Immature natural killer cell (primary cell): ENCODE results near the gene DYNLT2. TPM values are rescaled to one million over a fixed set of nuclear protein-coding genes. Genes with fewer than 3 reads are reported as not detected.

ENCODE experiments used
- DNase-seq, 3 donors: peaks; one replicate each; pipeline ENCODE4 v3.0.0; 2022; ENCODE audit warnings: mixed read lengths in 1 of 3
- H3K27ac Mint-ChIP-seq, 6 donors: one replicate each; pipeline ENCODE4 v1.8.0; 2020; ENCODE audit warnings: mixed read lengths in 6 of 6, mild to moderate bottlenecking in 5 of 6, inconsistent platforms in 4 of 6, moderate library complexity in 3 of 6
- H3K27me3 Mint-ChIP-seq, 3 donors: one replicate each; pipeline ENCODE4 v1.8.0; 2020 to 2021; ENCODE audit warnings: low read depth in 3 of 3, mild to moderate bottlenecking in 3 of 3, mixed read lengths in 3 of 3, moderate library complexity in 3 of 3, inconsistent platforms in 1 of 3
- H3K36me3 Mint-ChIP-seq, 3 donors: one replicate each; pipeline ENCODE4 v1.8.0; 2020; ENCODE audit warnings: mixed read lengths in 3 of 3, inconsistent platforms in 2 of 3, mild to moderate bottlenecking in 2 of 3
- H3K4me1 Mint-ChIP-seq, 2 donors: one replicate each; pipeline ENCODE4 v1.8.0; 2020; ENCODE audit warnings: inconsistent platforms in 2 of 2, mild to moderate bottlenecking in 2 of 2, mixed read lengths in 2 of 2, moderate library complexity in 1 of 2
- H3K4me3 Mint-ChIP-seq, 5 donors: one replicate each; pipeline ENCODE4 v1.8.0; 2020; ENCODE audit warnings: mild to moderate bottlenecking in 5 of 5, mixed read lengths in 5 of 5, inconsistent platforms in 3 of 5, moderate library complexity in 3 of 5
- H3K9me3 Mint-ChIP-seq, 6 donors: one replicate each; pipeline ENCODE4 v1.8.0; 2020; ENCODE audit warnings: mild to moderate bottlenecking in 6 of 6, mixed read lengths in 6 of 6, inconsistent platforms in 4 of 6, moderate library complexity in 3 of 6
- polyA plus RNA-seq, 3 donors: library from polyadenylated mRNA; unstranded; fragments of 300-500 nt; fragmentation: Illumina TruSeq; gene quantifications; one replicate each; pipeline ENCODE4 v1.2.3, GENCODE V29; 2021

The DYNLT2 gene, protein sequence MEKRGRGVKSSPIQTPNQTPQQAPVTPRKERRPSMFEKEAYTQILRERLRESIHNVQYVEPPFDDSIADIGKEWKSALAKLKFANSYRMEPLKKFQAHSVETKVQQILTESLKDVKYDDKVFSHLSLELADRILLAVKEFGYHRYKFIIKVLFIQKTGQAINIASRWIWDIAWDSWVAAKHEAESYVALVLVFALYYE
- under 1 TPM; 0.21 to 0.68 (median 0.40) TPM for polyA plus RNA-seq

DNA sequence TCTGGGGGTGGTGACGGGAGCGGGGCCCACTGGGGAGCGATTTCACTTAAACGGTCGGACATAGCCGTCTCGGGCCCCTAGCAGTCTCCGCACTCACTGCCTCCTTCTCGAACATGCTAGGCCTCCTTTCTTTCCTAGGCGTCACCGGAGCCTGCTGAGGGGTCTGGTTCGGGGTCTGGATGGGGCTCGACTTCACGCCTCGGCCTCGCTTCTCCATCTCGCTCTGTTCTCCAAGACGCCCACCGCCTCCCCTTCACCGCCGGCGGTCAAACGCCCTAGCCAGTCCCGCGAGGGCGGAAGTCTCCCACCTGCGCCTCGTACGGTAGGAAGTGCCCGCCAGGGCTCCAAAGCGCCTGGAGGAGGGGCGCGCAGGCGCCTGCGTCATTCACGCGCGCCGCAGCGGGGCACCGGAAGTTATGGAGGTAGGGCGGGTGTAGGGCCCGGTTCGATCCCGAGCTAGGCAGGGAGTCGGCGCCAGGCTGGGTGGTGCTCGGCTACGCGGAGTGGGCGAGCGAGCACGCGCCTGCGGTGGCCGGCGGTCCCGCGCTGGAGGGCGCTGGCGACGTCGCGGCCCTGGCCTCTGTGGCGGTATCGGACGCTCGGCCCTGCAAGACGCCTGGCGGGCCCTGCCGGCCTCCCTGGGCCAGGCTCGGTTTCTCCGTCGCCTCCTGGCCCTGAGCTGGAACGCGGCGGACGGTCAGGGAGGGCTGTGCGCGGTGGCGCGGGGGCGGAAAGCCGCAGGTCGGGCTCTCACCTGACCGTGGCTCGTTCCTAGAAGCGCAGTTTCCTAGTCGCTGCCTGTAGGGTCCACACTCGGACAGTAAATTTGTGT, at the start of gene DYNLT2, which contains the start of gene ERMARD:
Gene DYNLT2 (minus strand): TSS at position 331 of the 832 bp plus-strand sequence. CDS start 114 bp downstream, at position 217.
Gene ERMARD (plus strand): TSS at position 381 of the 832 bp plus-strand sequence. CDS start 36 bp downstream, at position 417.
- peak; percentile 94 to 95 (median 94) for DNase-seq
- peak within 1 kb of the TSS; percentile 96 to 100 (median 99) for H3K4me3 Mint-ChIP-seq
- H3K27me3 Mint-ChIP-seq: peaks cover 3 to 6% (median 5%) of the 10 kb centered on the region in 3 donors
- H3K36me3 Mint-ChIP-seq: peaks cover 2 to 4% (median 3%) of the 10 kb centered on the region in 3 donors
- peaks cover 28 to 39% of the 10 kb centered on the region in 2 donors for H3K4me1 Mint-ChIP-seq
- peak within 1 kb of the TSS; percentile 98 to 100 (median 100) for H3K27ac Mint-ChIP-seq
- H3K9me3 Mint-ChIP-seq: no peaks in the 10 kb centered on the region

DNA sequence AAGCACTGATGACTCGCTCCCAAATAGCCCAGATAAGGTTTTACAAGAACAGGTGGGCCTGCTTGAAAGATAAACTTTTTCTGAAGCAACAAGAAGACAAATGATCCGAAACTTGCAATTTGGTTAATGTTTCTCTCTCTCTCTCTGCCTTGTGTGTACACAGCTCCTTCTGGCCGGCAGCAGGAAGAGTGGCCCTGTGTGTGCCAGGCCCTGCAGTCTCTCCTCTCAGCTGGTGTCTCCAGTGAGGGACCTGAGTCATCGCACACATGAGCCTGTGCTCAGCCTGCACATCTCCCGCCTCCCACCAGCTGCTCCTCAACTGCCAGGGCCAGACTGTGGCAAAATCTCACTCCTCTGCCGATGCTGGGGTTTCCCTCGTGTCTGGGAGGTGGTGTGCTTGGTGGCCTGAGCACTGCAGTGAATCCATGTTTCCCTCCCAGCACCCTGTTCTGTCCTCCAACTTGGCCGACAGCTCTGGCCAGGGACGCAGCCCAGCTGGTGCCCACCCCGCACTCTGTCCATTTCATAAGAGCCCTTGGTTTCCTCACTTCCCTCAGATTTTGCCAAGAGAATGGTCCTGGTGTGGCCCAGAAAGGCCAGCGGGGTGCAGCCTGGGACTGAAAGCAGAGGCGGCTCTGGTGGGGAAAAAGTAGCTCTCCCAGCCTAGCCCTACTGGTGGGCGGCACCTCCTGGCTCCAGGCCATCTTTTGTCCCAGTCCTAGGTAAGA, 49.5 kb upstream of the DYNLT2 start:
- DNase-seq: no peak
- H3K4me1 Mint-ChIP-seq: peaks cover 31 to 33% of the 10 kb centered on the region in 2 donors
- H3K27ac Mint-ChIP-seq: no peak overlapping the region
- H3K27me3 Mint-ChIP-seq: peaks cover 24 to 34% (median 32%) of the 10 kb centered on the region in 3 donors
- peaks cover 2 to 11% (median 7%) of the 10 kb centered on the region in 6 donors for H3K9me3 Mint-ChIP-seq
- H3K4me3 Mint-ChIP-seq: no peak overlapping the region
- no peaks in the 10 kb centered on the region for H3K36me3 Mint-ChIP-seq

DNA sequence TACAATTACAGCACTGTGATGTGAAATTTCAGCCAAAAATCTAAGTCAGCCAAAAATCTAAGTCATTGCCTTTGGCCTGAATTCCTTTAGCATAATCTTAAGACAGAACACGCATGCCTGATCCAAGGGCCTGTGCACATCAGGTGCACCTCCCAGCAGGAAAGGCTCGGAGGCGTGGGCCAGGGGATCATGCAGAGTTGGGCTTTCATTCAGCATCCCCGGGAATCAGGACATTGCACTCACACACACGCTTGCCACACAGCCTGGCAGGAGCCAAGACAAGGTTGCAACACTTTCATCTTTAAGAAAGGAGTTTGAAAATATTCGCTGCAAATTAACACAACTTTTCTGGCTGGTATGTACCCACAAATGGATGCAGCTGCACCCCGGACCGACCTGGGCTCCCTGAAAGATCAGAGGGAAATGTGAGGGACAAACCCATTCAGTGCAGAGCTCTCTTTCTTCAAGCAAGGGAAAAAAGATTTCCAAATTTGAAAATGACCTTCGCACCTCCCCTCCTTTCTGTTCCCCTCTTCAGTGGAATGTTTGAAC, 48.8 kb upstream of the DYNLT2 start:
- H3K4me1 Mint-ChIP-seq: peaks cover 25 to 27% of the 10 kb centered on the region in 2 donors
- H3K4me3 Mint-ChIP-seq: no peak overlapping the region
- peaks cover 0 to 5% (median 1%) of the 10 kb centered on the region in 6 donors for H3K9me3 Mint-ChIP-seq
- H3K27ac Mint-ChIP-seq: no peak overlapping the region
- H3K36me3 Mint-ChIP-seq: no peaks in the 10 kb centered on the region
- peaks cover 18 to 29% (median 27%) of the 10 kb centered on the region in 3 donors for H3K27me3 Mint-ChIP-seq
- no peak for DNase-seq

DNA sequence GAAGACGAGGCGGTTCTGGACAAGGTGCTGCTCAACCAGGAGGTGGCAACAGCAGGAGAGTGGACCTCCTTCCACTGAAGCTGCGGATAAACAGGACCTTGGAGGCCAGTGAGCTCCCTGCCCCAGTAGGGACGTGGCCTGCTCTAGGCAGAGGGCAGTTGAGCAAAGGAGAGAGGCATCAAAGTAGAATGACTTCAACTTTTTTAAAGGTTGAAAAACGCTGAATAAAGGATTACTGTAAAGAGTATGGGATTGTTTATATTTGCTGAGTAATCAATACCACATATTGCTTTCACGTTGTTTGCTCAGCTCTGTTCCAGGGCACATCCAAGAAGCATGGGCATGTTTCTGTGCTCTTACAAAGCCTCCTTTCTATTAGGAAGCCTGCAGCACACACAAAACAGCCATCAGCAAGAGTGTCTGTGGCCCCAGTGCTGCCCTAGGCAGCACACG, 48.1 kb upstream of the DYNLT2 start:
- Mint-ChIP-seq H3K27me3 (peaks cover 11 to 29% (median 22%) of the 10 kb centered on the region in 3 donors), H3K4me1 (peaks cover 18 to 20% of the 10 kb centered on the region in 2 donors), H3K36me3 (no peaks in the 10 kb centered on the region), H3K27ac (no peak overlapping the region), H3K9me3 (no peaks in the 10 kb centered on the region), H3K4me3 (no peak overlapping the region)
- no peak for DNase-seq

DNA sequence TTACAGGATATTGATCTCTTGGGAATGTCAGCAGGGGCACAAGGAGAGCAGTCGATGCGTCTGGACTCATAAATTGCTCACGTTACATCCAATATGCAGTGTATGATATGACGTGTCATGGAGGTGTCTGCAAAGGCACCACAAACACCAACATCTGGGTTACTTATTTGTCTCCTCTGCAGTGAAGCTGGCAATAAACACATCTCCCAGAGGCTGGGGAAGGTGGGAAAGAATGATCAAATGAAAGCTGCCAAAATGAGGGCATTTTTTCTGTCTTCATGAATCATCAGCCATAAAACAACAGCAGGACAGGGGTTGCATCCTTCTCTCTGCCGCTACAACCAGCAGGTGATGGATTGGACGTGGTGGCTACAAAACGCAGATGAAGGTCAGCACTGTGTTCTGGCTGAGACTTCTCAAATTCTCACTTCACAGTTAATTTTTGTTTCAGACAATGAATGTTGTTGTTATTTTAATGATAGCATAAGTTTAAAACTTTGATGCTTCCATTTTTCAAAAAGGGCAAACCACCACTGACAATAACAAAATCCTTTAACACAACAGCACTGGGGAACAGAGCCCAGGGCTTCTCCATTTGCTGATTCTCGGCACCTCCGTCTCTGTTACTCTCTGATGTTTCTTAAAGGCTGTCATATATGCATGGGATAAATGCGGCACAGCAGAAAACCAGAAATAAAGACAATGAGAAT, 47.5 kb upstream of the DYNLT2 start:
- no peaks in the 10 kb centered on the region for H3K9me3 Mint-ChIP-seq
- no peaks in the 10 kb centered on the region for H3K36me3 Mint-ChIP-seq
- H3K4me1 Mint-ChIP-seq: peaks cover 12 to 14% of the 10 kb centered on the region in 2 donors

DNA sequence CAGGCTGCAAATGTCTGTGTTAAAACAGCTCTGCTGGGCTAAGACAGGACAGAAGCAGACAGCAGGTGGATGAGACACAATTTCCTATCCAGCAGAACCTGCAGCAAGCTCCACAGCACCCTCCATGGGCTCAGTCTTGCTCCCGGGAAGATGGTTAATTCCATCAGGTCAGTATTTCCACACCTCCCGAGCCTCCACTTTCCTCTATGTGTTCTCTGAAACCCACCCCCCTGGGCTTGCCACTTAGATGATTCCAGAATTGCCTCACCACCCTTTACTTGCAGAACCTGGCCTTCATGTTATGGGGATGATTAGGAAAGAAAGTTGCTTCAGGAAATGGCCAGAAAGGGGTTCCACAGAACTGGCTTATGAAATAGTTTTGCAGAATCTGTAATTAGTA, 43.8 kb upstream of the DYNLT2 start:
- H3K4me3 Mint-ChIP-seq: no peak overlapping the region
- H3K9me3 Mint-ChIP-seq: peaks cover 0 to 1% (median 0%) of the 10 kb centered on the region in 6 donors
- H3K36me3 Mint-ChIP-seq: no peaks in the 10 kb centered on the region
- H3K27ac Mint-ChIP-seq: no peak overlapping the region
- peaks cover 7 to 15% of the 10 kb centered on the region in 2 donors for H3K4me1 Mint-ChIP-seq
- no peak for DNase-seq
- peaks cover 11 to 32% (median 19%) of the 10 kb centered on the region in 3 donors for H3K27me3 Mint-ChIP-seq

More for the DNA sequence above, 47.5 kb upstream of the DYNLT2 start:
- DNase-seq: no peak
- peaks cover 7 to 26% (median 17%) of the 10 kb centered on the region in 3 donors for H3K27me3 Mint-ChIP-seq
- no peak overlapping the region for H3K4me3 Mint-ChIP-seq
- H3K27ac Mint-ChIP-seq: no peak overlapping the region

DNA sequence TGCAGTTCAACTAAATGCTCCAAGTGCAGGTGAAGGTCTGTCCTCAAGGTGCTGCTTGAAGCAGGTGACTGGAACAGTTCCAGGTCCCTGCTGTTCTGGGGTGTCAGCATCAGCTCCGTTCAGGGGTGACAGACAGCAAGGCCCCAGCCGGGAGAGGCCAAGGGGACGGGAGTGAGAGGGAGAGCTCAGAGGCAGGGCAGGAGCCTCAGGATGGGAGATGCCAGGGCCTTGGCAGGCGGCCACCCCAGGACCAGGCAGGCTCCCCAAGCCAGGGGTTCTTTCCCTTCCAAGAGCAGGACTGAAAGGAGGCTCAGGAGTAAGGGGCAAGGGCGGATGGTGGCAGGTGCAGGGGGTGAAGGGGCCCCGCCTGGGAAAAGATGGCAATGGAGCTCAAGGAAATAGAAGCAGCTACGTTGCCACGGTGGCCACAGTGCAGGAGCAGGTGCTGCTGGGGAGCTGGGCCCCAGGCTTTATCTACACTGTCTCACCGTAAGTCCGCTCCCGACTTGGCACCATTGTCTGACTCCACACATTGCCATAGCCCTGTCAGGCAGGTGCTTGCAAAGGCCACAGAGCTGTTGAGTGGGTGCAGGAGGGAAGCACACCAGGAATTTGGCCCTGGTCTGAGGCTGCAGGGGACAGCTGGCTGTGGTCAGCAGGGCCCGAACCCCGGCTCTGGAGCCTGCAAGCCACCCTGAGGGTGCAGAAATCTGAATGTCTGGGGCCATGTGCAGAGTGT, 43.1 kb upstream of the DYNLT2 start:
- H3K27ac Mint-ChIP-seq: no peak overlapping the region
- H3K27me3 Mint-ChIP-seq: peaks cover 11 to 38% (median 22%) of the 10 kb centered on the region in 3 donors
- H3K36me3 Mint-ChIP-seq: no peaks in the 10 kb centered on the region
- H3K4me3 Mint-ChIP-seq: no peak overlapping the region
- H3K4me1 Mint-ChIP-seq: peaks cover 14 to 21% of the 10 kb centered on the region in 2 donors
- peaks cover 0 to 1% (median 0%) of the 10 kb centered on the region in 6 donors for H3K9me3 Mint-ChIP-seq
- no peak for DNase-seq

DNA sequence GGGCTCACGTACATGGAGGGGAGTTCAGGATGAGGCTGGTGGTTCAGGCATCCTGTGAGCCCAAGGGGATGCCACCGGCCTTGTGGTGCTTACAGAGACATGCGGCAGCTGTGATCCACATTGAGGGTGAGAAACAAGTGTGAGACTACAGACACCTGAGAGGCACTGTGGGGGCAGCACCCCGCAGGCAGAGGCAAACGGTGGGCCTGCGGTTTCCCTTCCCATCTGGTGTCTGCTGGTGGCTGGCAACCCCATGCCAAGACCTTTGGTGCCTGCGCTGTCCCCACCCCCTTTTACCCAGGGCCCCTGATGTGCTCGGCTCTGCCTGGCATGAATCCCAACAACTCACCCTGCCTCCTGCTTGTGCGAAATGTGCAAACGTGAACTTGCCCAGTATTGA, 42.0 kb upstream of the DYNLT2 start:
- no peaks in the 10 kb centered on the region for H3K36me3 Mint-ChIP-seq
- H3K4me3 Mint-ChIP-seq: no peak overlapping the region
- H3K4me1 Mint-ChIP-seq: peaks cover 14 to 21% of the 10 kb centered on the region in 2 donors
- DNase-seq: no peak
- no peak overlapping the region for H3K27ac Mint-ChIP-seq
- H3K9me3 Mint-ChIP-seq: peaks cover 0 to 1% (median 0%) of the 10 kb centered on the region in 6 donors
- peaks cover 15 to 36% (median 18%) of the 10 kb centered on the region in 3 donors for H3K27me3 Mint-ChIP-seq

DNA sequence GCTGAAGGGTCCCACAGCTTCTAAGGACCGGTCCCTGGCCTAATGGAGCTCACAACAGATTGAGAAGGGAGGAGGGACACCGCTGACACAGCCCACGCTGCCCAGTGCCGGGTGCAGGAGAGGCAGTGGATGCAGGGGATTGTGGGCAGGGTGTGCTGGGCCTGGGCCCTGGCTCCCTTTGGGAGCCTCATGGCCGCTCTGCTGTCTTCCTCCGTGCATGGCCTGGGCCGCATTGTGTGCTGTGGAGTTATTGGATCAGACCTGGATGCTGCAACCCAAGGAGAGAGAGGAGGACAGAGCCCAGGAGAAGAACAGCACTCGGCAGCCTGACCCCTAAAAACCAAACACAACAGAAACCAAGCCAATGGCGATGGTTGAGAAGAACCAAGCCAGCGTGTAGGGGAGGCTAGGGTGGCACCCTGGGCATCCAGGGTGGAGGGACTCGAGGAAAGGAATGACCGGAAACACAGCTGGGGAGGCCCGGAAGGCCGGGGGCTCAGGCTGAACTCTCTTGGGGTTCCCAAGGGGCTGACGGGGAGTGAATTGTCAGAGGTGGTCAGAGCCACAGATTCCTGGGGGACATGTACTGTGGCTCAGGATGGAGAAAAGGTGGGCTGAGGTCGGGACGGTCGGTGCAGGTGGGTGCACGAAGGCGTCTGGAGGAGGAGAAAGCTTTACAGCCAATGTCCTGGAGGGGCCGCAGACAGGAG, 41.1 kb upstream of the DYNLT2 start:
- Mint-ChIP-seq H3K36me3 (no peaks in the 10 kb centered on the region), H3K27ac (no peak overlapping the region), H3K9me3 (peaks cover 0 to 1% (median 0%) of the 10 kb centered on the region in 6 donors), H3K4me3 (no peak overlapping the region), H3K4me1 (peaks cover 14 to 21% of the 10 kb centered on the region in 2 donors), H3K27me3 (peaks cover 15 to 33% (median 18%) of the 10 kb centered on the region in 3 donors)
- DNase-seq: no peak

DNA sequence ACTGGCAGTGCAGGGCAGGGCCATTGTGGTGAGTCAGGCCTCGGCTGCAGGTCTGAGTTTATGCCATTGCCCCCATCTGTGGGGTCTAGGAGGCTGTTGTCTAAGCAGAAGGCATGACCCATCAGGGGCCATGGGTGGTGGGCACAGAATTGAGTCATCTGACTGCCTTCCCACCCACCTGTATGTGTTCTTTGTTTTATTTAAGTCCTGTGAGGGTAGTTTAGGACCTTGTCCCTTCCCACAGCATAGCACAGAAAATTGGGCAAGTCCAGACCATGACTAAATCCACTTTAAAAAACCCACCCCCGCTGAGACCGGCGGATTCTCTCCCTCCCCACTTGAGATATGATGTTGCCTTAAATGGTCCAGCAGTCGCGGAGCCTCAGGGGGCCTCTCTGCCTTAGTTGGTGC, 40.4 kb upstream of the DYNLT2 start:
- H3K36me3 Mint-ChIP-seq: no peaks in the 10 kb centered on the region
- H3K4me1 Mint-ChIP-seq: peaks cover 14 to 21% of the 10 kb centered on the region in 2 donors
- H3K9me3 Mint-ChIP-seq: peaks cover 0 to 1% (median 0%) of the 10 kb centered on the region in 6 donors
- H3K27me3 Mint-ChIP-seq: peaks cover 15 to 29% (median 18%) of the 10 kb centered on the region in 3 donors
- H3K4me3 Mint-ChIP-seq: peak overlapping the region in 3 of 5 donors; percentile 4 to 82 (median 67)
- H3K27ac Mint-ChIP-seq: no peak overlapping the region
- DNase-seq: no peak

DNA sequence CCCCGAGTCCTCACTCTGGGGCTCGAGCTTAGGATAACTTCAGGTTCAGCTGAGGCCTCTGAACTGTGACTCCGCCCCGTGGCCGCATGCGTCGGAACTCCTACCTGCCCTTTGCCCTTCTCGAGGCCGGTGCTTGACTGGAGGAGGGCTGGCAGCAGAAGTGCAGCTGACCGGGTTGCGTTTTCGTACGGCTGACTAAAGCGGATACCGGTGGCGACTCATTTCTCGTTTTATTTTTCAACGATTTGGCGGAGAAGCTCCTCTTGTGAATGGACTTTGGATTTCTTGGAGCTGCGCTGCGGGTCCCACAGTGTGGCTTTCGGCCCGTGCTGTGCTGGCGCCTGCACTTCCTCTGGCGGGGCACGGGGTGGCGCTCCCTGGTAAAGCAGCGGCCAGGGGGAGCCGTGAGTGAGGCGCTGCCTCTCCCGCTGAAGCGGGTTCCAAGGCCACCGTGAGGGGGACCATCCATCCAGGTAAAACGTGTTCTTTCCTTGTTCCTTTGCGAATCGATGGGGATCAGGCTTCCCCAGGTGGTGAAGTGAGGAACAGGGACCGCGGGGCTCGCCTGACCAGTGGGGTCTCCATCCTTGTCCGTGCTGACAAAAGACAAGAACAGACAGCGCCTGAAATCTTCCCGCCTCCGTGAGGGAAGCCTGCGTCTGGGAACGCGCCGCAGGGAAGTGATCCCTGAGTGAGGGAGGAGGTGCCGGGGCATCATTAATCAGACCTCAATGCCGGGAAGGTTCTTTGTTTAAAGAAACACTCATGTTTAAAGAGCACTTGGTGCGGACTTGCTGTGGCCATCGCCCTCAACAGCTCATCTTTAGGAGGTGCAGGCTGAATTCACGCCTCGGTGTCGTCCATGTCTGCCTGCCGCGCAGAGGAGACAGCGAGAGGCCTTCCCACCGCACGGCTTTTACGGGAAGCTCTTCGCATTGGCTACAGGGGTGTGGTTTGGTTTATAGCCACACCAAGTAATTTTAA, 38.9 kb upstream of the DYNLT2 start:
- Mint-ChIP-seq H3K4me3 (peak overlapping the region; percentile 77 to 86 (median 85)), H3K27ac (no peak overlapping the region), H3K9me3 (peaks cover 0 to 1% (median 0%) of the 10 kb centered on the region in 6 donors), H3K36me3 (no peaks in the 10 kb centered on the region), H3K27me3 (peaks cover 15 to 28% (median 18%) of the 10 kb centered on the region in 3 donors), H3K4me1 (peaks cover 14 to 21% of the 10 kb centered on the region in 2 donors)
- DNase-seq: peak; percentile 59 to 71 (median 68)
